Epidermal melanocyte (primary cell): ENCODE measurements around the gene CHRNA9.
"Not testable (repeated sequence)": the region's sequence is repeated elsewhere in the genome, so short reads cannot be mapped to it uniquely, and the experiment has no call there.

Experiments used
- DNase-seq: peaks from one replicate; pipeline ENCODE4 v3.0.0; 2011; ENCODE audit warnings: low spot score; ENCODE audit not compliant: insufficient read length

Gene CHRNA9

GRCh38 chr4:40334591-40335524 lies at the start of gene CHRNA9:
Gene CHRNA9 (plus strand): TSS chr4:40335333. CDS start chr4:40335468, 135 bp downstream.
- DNase-seq: no peak

GRCh38 chr4:40285692-40286091 lies 49.4 kb upstream of the CHRNA9 start:
- DNase-seq: no peak

- no peak for DNase-seq
Observed at GRCh38 chr4:40288566-40288965, 46.6 kb upstream of the CHRNA9 start.

- no peak for DNase-seq
Observed at GRCh38 chr4:40289366-40290188, 45.6 kb upstream of the CHRNA9 start.

GRCh38 chr4:40290611-40291186 lies 44.4 kb upstream of the CHRNA9 start:
- not testable (repeated sequence) for DNase-seq

GRCh38 chr4:40292313-40292759 lies 42.8 kb upstream of the CHRNA9 start:
- no peak for DNase-seq

GRCh38 chr4:40294339-40294738 lies 40.8 kb upstream of the CHRNA9 start:
- no peak for DNase-seq

- DNase-seq: not testable (repeated sequence)
Observed at GRCh38 chr4:40295030-40295429, 40.1 kb upstream of the CHRNA9 start.

- DNase-seq: no peak
Observed at GRCh38 chr4:40295572-40295971, 39.6 kb upstream of the CHRNA9 start.

GRCh38 chr4:40299126-40299525 lies 36.0 kb upstream of the CHRNA9 start:
- DNase-seq: no peak

GRCh38 chr4:40299811-40300292 lies 35.3 kb upstream of the CHRNA9 start:
- DNase-seq: no peak

- DNase-seq: no peak
Observed at GRCh38 chr4:40300371-40301162, 34.6 kb upstream of the CHRNA9 start.

- no peak for DNase-seq
Observed at GRCh38 chr4:40301603-40302002, 33.5 kb upstream of the CHRNA9 start.

GRCh38 chr4:40303751-40304150 lies 31.4 kb upstream of the CHRNA9 start:
- DNase-seq: no peak

- no peak for DNase-seq
Observed at GRCh38 chr4:40305328-40306170, 29.6 kb upstream of the CHRNA9 start.

GRCh38 chr4:40306226-40306625 lies 28.9 kb upstream of the CHRNA9 start:
- DNase-seq: no peak

- DNase-seq: no peak
Observed at GRCh38 chr4:40306976-40307375, 28.2 kb upstream of the CHRNA9 start.

GRCh38 chr4:40307627-40308497 lies 27.3 kb upstream of the CHRNA9 start:
- DNase-seq: no peak
